NCI-H2196 treated with DMSO at 0.1 percent for 48 hours (cell line): Measurements from ENCODE around the gene ATP5IF1.
A peak's percentile ranks its signal among the peaks of the same experiment; 100 is the strongest.

ENCODE experiments used
- DNase-seq: peaks from one replicate; lab custom pipeline; 2025; ENCODE audit not compliant: unreplicated experiment; lab: John Stamatoyannopoulos, UW

The ATP5IF1 gene

GRCh38 chr1:28236656-28237322 is 865 bp downstream of the ATP5IF1 start:
- no peak for DNase-seq

GRCh38 chr1:28239004-28239403 is 3.1 kb downstream of the ATP5IF1 start:
- no peak for DNase-seq

GRCh38 chr1:28240024-28240423 is 4.1 kb downstream of the ATP5IF1 start:
- no peak for DNase-seq

GRCh38 chr1:28241638-28242241 is 5.8 kb downstream of the ATP5IF1 start:
- no peak for DNase-seq

GRCh38 chr1:28243685-28244311 is 7.9 kb downstream of the ATP5IF1 start:
- DNase-seq: no peak

- no peak for DNase-seq
Measured at GRCh38 chr1:28244549-28245251, 8.8 kb downstream of the ATP5IF1 start.

GRCh38 chr1:28246427-28246832 is 10.5 kb downstream of the ATP5IF1 start:
- no peak for DNase-seq

- DNase-seq: no peak
Measured at GRCh38 chr1:28247612-28248272, 11.8 kb downstream of the ATP5IF1 start.

GRCh38 chr1:28248273-28249012 is 12.5 kb downstream of the ATP5IF1 start:
- DNase-seq: peak; percentile 70

GRCh38 chr1:28249013-28249865 is 13.3 kb downstream of the ATP5IF1 start:
- peak; percentile 40 for DNase-seq

- no peak for DNase-seq
Measured at GRCh38 chr1:28249866-28250295, 14.0 kb downstream of the ATP5IF1 start.

GRCh38 chr1:28256197-28256827 is 20.4 kb downstream of the ATP5IF1 start:
- DNase-seq: no peak

- DNase-seq: no peak
Measured at GRCh38 chr1:28257736-28258135, 21.8 kb downstream of the ATP5IF1 start.

GRCh38 chr1:28258628-28259251 is 22.8 kb downstream of the ATP5IF1 start:
- DNase-seq: no peak

- DNase-seq: peak; percentile 93
Measured at GRCh38 chr1:28259252-28259933, 23.5 kb downstream of the ATP5IF1 start, which contains the start of gene SESN2. Gene SESN2 (plus strand): TSS chr1:28259518. CDS start chr1:28259848, 330 bp downstream.

- DNase-seq: no peak
Measured at GRCh38 chr1:28259934-28260802, 24.2 kb downstream of the ATP5IF1 start.

GRCh38 chr1:28260803-28261174 is 24.9 kb downstream of the ATP5IF1 start:
- DNase-seq: no peak
